ENCODE data around the gene SLC39A2. TPM values are rescaled to one million over a fixed set of nuclear protein-coding genes. Genes with fewer than 3 reads are reported as not detected.

The SLC39A2 gene
- polyA plus RNA-seq, 1 donor (not counting 4 experiments of a cell fraction or from before 2014, with no cell fraction given): 0.94 TPM

GRCh38 chr14:21041676-21042433, 42.8 kb downstream of the SLC39A2 start, which contains the start of gene RNASE7:
Gene RNASE7, plus strand, starts transcription at chr14:21042362. Its CDS starts 631 bp downstream, at chr14:21042993.
- no peaks in the 10 kb centered on the region for H3K27me3 ChIP-seq (ENCODE audit: control insufficient read depth, extremely low read depth, insufficient read depth, low read length)
- H3K79me2 ChIP-seq (ENCODE audit: control insufficient read depth, insufficient read depth, low read length): peaks cover 12% of the 10 kb centered on the region
- H3K4me3 ChIP-seq (ENCODE audit: control insufficient read depth in 2 of 3, extremely low read depth in 1 of 3, insufficient read depth in 2 of 3, low read depth in 1 of 3, low read length in 3 of 3): peak within 1 kb of the TSS; percentile 39 to 79 (median 68)
- no peaks in the 10 kb centered on the region for H3K9me1 ChIP-seq (ENCODE audit: control insufficient read depth, extremely low read depth, insufficient read depth, low read length)
- H3K36me3 ChIP-seq (ENCODE audit: control insufficient read depth in 2 of 2, extremely low read depth in 1 of 2, insufficient read depth in 2 of 2, low read length in 2 of 2): no peaks in the 10 kb centered on the region
- H2AFZ ChIP-seq (ENCODE audit: control insufficient read depth, low read length): peak within 1 kb of the TSS; percentile 71
- FAIRE-seq: peak; percentile 92
- peak within 1 kb of the TSS; percentile 96 for H3K4me2 ChIP-seq (ENCODE audit: control insufficient read depth, extremely low read depth, insufficient read depth, low read depth, low read length)
- peak; percentile 99 for DNase-seq (ENCODE audit: low read depth, low spot score)
- dilution Hi-C loops (cut with MboI; ENCODE audit: extremely low pct_ligation_motif_present, low sequenced_read_pairs): no loop called here
- TF ChIP-seq EZH2 (IDR thresholded peaks at IDR 0.05; ENCODE audit: low read length) (no peak), CTCF (optimal IDR thresholded peaks at IDR 0.05 in 1 of 3, IDR thresholded peaks at IDR 0.05 in 1 of 3, conservative IDR thresholded peaks at IDR 0.05 in 1 of 3; ENCODE audit: extremely low read depth in 1 of 3, insufficient read depth in 2 of 3, low read length in 3 of 3) (no peak)
- H3K9ac ChIP-seq (ENCODE audit: control insufficient read depth, extremely low read depth, insufficient read depth, low read length): peak within 1 kb of the TSS; percentile 81
- H3K4me1 ChIP-seq (ENCODE audit: control insufficient read depth, extremely low read depth, insufficient read depth, low read length): peaks cover 53% of the 10 kb centered on the region
- H3K27ac ChIP-seq (ENCODE audit: control insufficient read depth, insufficient read depth, low read length): peak within 1 kb of the TSS; percentile 90
- no peaks in the 10 kb centered on the region for H3K9me3 ChIP-seq (ENCODE audit: control insufficient read depth, low read depth, low read length)
- no peaks in the 10 kb centered on the region for H4K20me1 ChIP-seq (ENCODE audit: control insufficient read depth, extremely low read depth, insufficient read depth, low read length)

GRCh38 chr14:21042918-21043317, 43.8 kb downstream of the SLC39A2 start:
- peak overlapping the region; percentile 96 for H3K4me2 ChIP-seq (ENCODE audit: control insufficient read depth, extremely low read depth, insufficient read depth, low read depth, low read length)
- peak overlapping the region; percentile 81 for H3K9ac ChIP-seq (ENCODE audit: control insufficient read depth, extremely low read depth, insufficient read depth, low read length)
- peak overlapping the region; percentile 90 for H3K27ac ChIP-seq (ENCODE audit: control insufficient read depth, insufficient read depth, low read length)
- DNase-seq (ENCODE audit: low read depth, low spot score) (no peak), FAIRE-seq (no peak)
- no peaks in the 10 kb centered on the region for H3K36me3 ChIP-seq (ENCODE audit: control insufficient read depth in 2 of 2, extremely low read depth in 1 of 2, insufficient read depth in 2 of 2, low read length in 2 of 2)
- no peaks in the 10 kb centered on the region for H3K9me1 ChIP-seq (ENCODE audit: control insufficient read depth, extremely low read depth, insufficient read depth, low read length)
- no peaks in the 10 kb centered on the region for H4K20me1 ChIP-seq (ENCODE audit: control insufficient read depth, extremely low read depth, insufficient read depth, low read length)
- no peaks in the 10 kb centered on the region for H3K27me3 ChIP-seq (ENCODE audit: control insufficient read depth, extremely low read depth, insufficient read depth, low read length)
- dilution Hi-C loops (cut with MboI; ENCODE audit: extremely low pct_ligation_motif_present, low sequenced_read_pairs): no loop called here
- no peak overlapping the region for H2AFZ ChIP-seq (ENCODE audit: control insufficient read depth, low read length)
- no peaks in the 10 kb centered on the region for H3K9me3 ChIP-seq (ENCODE audit: control insufficient read depth, low read depth, low read length)
- TF ChIP-seq EZH2 (IDR thresholded peaks at IDR 0.05; ENCODE audit: low read length) (no peak), CTCF (optimal IDR thresholded peaks at IDR 0.05 in 1 of 3, IDR thresholded peaks at IDR 0.05 in 1 of 3, conservative IDR thresholded peaks at IDR 0.05 in 1 of 3; ENCODE audit: extremely low read depth in 1 of 3, insufficient read depth in 2 of 3, low read length in 3 of 3) (no peak)
- peak overlapping the region; percentile 39 to 79 (median 68) for H3K4me3 ChIP-seq (ENCODE audit: control insufficient read depth in 2 of 3, extremely low read depth in 1 of 3, insufficient read depth in 2 of 3, low read depth in 1 of 3, low read length in 3 of 3)
- H3K79me2 ChIP-seq (ENCODE audit: control insufficient read depth, insufficient read depth, low read length): peaks cover 12% of the 10 kb centered on the region
- peaks cover 53% of the 10 kb centered on the region for H3K4me1 ChIP-seq (ENCODE audit: control insufficient read depth, extremely low read depth, insufficient read depth, low read length)

All from keratinocyte (primary cell).